ENCODE data around the gene UBAP1. TPM values are rescaled to one million over a fixed set of nuclear protein-coding genes. Genes with fewer than 3 reads are reported as not detected.
"Not testable (repeated sequence)": the region's sequence is repeated elsewhere in the genome, so short reads cannot be mapped to it uniquely, and the experiment has no call there.

UBAP1 gene
- total RNA-seq = 10 to 100 TPM; 38.3 to 72.2 TPM

DNA sequence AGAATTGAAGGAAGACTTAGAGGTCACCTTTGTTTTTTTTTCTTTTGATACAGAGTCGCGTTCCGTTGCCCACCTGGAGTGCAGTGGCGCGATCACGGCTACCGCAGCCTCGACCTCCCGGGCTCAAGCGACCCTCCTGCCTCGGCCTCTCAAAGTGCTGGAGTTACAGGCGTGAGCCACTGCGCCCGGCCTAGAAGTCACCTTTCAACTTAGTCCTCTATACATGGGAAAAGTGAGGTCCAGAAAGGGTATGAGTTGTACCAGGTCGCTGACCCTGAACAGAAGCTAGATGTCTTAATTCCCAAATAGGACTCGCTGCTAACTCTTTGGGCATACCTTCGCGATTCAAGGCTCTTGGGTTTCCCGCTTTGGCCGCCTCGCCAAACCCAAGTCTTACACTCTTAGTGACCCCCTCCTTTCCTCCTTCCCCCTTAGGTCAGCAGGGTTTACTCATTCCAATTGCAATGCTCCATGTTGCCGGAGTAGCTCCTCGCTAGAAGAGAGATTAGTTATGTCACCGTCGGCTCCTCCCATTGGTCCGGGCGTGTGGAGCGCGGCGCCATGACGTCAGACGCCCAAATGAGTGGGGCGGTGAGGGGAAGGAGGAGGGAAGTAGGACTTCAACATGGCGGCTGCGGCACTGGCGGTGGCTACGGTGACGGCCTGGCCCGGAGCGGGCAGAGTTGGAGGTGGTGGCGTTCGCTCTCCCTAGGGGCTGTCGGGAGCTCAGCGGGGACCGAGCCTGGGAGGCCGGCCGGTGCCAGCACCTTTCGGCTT is at the start of gene UBAP1:
Gene UBAP1 (plus strand): TSS at position 608 of the 777 bp plus-strand sequence. CDS start 41,872 bp downstream, outside the sequence.
- H3K4me3 ChIP-seq = peak within 1 kb of the TSS; percentile 91 to 93
- intact Hi-C loops (cut with DNase I) = loop anchor here (2.0 to 5.0 kb wide), 2 partner anchors 51 to 74 kb away; partner anchors contain the start of gene DCAF12
- no peaks in the 10 kb centered on the region for H3K27me3 ChIP-seq (replicated peaks; ENCODE audit: insufficient read depth)
- H3K4me1 ChIP-seq (replicated peaks) = no peaks in the 10 kb centered on the region
- peak; percentile 97 for DNase-seq (ENCODE audit: low spot score)
- H3K36me3 ChIP-seq = no peaks in the 10 kb centered on the region
- H3K9me3 ChIP-seq = no peaks in the 10 kb centered on the region
- H3K27ac ChIP-seq = peak within 1 kb of the TSS; percentile 97 to 99
- TF ChIP-seq, protein P1, sequence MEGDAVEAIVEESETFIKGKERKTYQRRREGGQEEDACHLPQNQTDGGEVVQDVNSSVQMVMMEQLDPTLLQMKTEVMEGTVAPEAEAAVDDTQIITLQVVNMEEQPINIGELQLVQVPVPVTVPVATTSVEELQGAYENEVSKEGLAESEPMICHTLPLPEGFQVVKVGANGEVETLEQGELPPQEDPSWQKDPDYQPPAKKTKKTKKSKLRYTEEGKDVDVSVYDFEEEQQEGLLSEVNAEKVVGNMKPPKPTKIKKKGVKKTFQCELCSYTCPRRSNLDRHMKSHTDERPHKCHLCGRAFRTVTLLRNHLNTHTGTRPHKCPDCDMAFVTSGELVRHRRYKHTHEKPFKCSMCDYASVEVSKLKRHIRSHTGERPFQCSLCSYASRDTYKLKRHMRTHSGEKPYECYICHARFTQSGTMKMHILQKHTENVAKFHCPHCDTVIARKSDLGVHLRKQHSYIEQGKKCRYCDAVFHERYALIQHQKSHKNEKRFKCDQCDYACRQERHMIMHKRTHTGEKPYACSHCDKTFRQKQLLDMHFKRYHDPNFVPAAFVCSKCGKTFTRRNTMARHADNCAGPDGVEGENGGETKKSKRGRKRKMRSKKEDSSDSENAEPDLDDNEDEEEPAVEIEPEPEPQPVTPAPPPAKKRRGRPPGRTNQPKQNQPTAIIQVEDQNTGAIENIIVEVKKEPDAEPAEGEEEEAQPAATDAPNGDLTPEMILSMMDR (IDR thresholded peaks at IDR 0.05) = peak in 2 of 4 experiments; percentile 33
- peak; percentile 99 for TF ChIP-seq POLR2AphosphoS5 (IDR thresholded peaks at IDR 0.05)
- peak; percentile 99 for TF ChIP-seq POLR2A (IDR thresholded peaks at IDR 0.05)
- WGBS = 2% methylated on average over 40 of the region's 48 CpGs

DNA sequence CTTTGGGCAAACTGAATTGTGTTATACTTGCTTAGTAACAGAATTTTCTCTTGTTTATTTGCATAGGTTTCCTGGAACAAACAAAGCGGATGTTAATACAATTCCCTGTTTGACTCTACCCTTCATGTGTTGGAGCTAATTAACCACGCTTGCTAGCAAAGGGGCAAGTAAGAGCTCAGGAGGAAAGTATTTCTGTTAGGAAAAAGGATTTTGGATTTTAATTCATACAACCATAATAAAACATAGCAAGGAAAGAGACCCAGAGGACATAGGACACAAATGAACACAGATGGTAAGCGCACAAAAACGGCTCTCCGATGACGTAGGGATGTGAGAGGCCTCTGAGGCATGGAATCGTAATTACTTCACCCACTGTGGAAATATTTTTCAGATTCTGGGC is 47.3 kb upstream of the UBAP1 start:
- no peak for DNase-seq (ENCODE audit: low spot score)
- H3K4me3 ChIP-seq = no peak overlapping the region
- TF ChIP-seq POLR2AphosphoS5 (IDR thresholded peaks at IDR 0.05) (no peak), POLR2A (IDR thresholded peaks at IDR 0.05) (no peak)
- TF ChIP-seq, protein P1 (IDR thresholded peaks at IDR 0.05) = no peak
- no peaks in the 10 kb centered on the region for H3K9me3 ChIP-seq
- H3K36me3 ChIP-seq = no peaks in the 10 kb centered on the region
- intact Hi-C loops (cut with DNase I) = no loop called here
- no peaks in the 10 kb centered on the region for H3K27me3 ChIP-seq (replicated peaks; ENCODE audit: insufficient read depth)
- no peaks in the 10 kb centered on the region for H3K4me1 ChIP-seq (replicated peaks)
- 93% methylated on average over 7 of the region's 7 CpGs for WGBS
- no peak overlapping the region for H3K27ac ChIP-seq

DNA sequence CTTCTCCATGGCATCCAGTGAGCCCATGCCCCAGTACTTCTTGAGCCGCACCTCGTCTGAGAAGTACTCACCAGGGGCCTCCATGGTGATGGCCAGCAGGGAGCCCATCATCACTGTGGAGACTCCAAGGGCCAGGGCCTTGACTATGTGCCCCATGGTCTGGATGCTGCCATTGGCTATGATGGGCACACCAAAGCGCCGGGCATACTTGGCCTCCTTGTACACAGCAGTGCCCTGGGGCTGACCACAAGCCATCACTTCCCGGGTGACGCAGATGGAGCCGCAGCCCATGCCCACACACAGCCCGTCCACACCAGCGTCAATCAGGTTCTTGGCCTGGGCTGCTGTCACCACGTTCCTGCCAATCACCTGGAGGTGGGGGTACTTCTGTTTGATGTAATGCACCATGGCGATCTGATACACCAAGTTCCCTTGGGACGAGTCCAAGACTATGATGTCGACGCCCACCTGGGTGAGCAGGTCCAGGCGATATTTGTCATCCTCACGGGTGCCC is 45.4 kb upstream of the UBAP1 start:
- H3K4me3 ChIP-seq = no peak overlapping the region
- DNase-seq (ENCODE audit: low spot score) = no peak
- H3K27ac ChIP-seq = no peak overlapping the region
- H3K4me1 ChIP-seq (replicated peaks) = no peaks in the 10 kb centered on the region
- no peaks in the 10 kb centered on the region for H3K27me3 ChIP-seq (replicated peaks; ENCODE audit: insufficient read depth)
- intact Hi-C loops (cut with DNase I) = no loop called here
- TF ChIP-seq POLR2AphosphoS5 (IDR thresholded peaks at IDR 0.05) (no peak), POLR2A (IDR thresholded peaks at IDR 0.05) (no peak)
- TF ChIP-seq, protein P1 (IDR thresholded peaks at IDR 0.05) = no peak
- whole genome bisulfite sequencing = 85% methylated on average over 16 of the region's 16 CpGs
- no peaks in the 10 kb centered on the region for H3K36me3 ChIP-seq
- no peaks in the 10 kb centered on the region for H3K9me3 ChIP-seq

DNA sequence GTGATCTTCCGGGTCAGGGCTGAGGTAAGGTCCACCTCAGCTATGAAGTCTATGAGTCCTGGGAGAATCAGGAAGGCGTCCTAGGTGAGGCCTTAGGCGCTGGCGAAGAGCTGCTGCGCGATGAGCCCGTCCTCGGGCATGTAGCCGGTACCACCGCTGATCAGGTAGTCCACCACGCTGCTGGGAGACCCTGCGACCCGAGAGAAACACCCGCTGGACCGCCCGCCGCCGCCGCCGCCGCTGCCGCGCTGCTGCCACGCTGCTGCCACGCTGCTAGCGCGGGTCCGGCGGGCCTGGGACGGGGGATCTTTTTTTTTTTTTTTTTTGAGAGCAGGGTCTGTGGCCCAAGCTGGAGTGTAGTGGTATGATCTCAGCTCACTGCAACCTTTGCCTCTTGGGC is 44.3 kb upstream of the UBAP1 start:
- no peaks in the 10 kb centered on the region for H3K27me3 ChIP-seq (replicated peaks; ENCODE audit: insufficient read depth)
- 93% methylated on average over 30 of the region's 30 CpGs for WGBS
- H3K36me3 ChIP-seq = no peaks in the 10 kb centered on the region
- no peak for TF ChIP-seq POLR2A (IDR thresholded peaks at IDR 0.05)
- TF ChIP-seq, protein P1 (IDR thresholded peaks at IDR 0.05) = no peak
- TF ChIP-seq POLR2AphosphoS5 (IDR thresholded peaks at IDR 0.05) = no peak
- no peaks in the 10 kb centered on the region for H3K4me1 ChIP-seq (replicated peaks)
- intact Hi-C loops (cut with DNase I) = no loop called here
- H3K9me3 ChIP-seq = no peaks in the 10 kb centered on the region
- DNase-seq (ENCODE audit: low spot score) = no peak
- no peak overlapping the region for H3K27ac ChIP-seq
- no peak overlapping the region for H3K4me3 ChIP-seq

DNA sequence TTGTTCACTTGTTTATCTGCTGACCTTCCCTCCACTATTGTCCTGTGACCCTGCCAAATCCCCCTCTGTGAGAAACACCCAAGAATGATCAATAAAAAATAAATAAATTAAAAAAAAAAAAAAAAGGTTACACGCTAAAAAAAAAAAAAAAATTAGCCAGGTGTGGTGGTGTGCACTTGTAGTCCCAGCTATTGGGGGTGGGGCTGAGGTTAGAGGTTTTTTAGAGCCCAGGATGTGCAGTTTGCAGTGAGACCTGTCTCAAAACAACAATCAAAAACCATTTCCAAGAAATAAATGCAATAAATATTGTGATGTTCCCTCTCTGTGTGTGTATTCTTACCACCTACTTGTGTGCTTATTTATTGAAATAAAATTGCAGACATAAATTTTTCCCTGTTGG is 40.2 kb upstream of the UBAP1 start:
- H3K9me3 ChIP-seq; H3K4me1 ChIP-seq (replicated peaks); H3K27ac ChIP-seq; DNase-seq (ENCODE audit: low spot score); H3K27me3 ChIP-seq (replicated peaks; ENCODE audit: insufficient read depth); H3K36me3 ChIP-seq; H3K4me3 ChIP-seq; intact Hi-C loops (cut with DNase I): not testable (repeated sequence)
- WGBS = 74% methylated on average over 1 of the region's 1 CpG

Measured in prostate gland (tissue), 2 donors.